DMS79 (cell line): ENCODE results near the gene SEMA5A.

Source experiments
- DNase-seq: peaks from one replicate; lab custom pipeline; 2025; lab: John Stamatoyannopoulos, UW

The SEMA5A gene

DNA sequence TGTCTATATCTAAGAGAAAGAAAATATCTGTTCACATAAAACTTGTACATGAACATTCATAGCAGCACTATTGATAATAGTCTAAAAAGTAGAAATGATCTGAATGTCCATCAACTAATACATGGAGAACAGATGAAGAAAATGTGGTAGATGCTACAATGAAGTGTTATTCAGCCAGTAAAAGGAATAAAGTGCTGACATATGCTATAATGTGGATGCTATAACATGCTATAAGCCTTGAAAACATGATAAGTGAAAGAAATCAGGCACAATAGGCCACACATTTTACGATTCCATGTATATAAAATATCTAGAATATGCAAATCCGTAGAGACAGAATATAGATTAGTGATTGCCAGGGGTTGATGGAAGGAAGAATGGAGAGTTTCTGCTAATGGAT is 146.8 kb downstream of the SEMA5A start:
- no peak for DNase-seq

DNA sequence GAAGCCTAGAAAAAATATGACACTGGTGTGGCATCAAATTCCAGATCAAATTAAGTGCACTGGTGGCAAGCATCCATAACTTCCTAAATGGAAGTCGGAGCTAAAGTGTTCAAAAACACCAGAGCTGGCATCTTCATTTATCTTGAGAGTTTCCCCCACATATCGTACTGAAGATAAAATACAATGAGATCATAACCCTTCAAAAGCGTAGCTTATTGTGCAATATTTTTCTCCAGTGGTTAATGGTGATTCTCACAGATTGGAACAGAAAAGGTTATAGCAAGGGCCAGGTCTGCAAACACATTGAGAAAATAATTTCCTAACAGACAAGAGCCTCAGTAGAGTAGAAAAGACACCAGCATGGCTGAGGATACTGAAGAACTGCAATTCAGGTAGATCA is 147.6 kb downstream of the SEMA5A start:
- no peak for DNase-seq

DNA sequence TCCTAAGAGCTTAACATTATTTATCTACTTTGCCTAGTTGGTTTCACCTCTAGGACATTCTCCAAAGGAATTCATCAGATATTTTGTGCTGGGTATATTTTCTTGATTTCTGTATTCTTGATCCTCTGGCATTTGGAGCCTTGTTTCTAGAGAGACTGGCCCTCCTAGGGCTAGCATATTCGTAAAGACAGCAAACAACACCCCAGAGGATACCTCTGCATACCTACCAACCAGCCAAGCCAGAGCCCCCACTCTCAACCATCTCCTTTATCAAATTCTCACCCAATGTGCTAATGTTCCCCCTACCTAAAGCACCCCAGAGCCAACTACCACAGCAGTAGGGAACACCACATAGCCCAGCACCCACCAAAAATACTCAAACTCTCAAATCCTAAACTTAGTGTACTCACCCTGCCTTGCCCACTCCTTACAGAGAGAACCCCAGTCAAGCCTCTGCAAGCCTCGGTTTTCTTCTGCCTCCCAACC is 149.5 kb downstream of the SEMA5A start:
- DNase-seq = no peak

DNA sequence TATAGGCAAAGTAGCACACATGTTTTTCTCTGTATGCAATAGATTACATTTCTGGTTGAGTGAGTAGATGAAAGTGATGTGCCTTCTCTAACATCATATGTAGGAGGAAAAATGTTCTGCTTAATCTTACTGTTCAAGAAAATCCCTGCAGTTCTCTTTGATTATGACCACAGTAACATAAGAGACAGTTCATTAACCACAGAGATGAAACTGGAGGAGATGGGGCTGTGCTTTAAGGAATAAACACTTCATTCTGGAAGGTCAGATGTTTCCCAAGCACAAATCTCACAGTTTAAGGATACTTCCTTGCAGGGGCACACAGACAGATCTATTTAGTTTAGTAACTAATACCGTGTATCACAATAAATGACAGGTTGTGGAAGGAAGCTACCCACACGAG is 150.2 kb downstream of the SEMA5A start:
- no peak for DNase-seq

DNA sequence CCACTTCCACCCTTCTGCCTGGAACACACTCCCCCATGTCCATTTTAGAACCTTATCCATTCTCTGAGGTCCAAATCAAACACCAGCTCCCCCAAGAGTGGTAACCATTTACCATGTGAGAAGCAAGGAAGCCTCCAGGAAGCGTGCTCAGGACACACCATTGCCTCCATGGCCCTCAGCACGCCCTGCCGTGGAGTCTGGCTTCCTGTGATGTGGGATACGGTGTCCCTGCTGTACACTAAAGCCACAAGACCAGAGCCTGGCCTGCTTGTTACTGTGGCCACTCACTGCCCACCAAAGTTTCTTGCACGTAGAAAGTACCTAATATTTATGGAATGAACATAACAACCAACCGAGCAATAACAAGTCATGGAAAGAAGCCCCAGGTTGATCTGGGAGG is 151.7 kb downstream of the SEMA5A start:
- no peak for DNase-seq

DNA sequence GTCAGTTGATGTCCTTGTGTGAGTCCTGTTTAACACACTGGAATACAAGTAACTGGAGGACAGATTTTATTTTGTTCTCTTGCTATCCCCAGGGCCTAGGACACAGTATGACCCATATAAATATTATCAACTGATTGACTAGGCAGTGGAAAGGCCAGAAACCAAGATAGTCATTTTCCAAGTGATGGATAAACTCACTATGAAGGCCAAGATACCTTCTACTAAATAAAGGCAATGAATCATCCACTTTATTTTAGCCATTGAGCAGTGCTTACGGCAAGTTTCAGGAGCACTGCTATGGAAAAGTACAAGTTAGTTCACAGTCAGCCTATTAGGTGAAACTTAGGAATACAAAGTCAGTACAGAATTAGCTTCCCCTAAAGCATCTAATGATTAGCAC is 153.2 kb downstream of the SEMA5A start:
- DNase-seq = no peak

DNA sequence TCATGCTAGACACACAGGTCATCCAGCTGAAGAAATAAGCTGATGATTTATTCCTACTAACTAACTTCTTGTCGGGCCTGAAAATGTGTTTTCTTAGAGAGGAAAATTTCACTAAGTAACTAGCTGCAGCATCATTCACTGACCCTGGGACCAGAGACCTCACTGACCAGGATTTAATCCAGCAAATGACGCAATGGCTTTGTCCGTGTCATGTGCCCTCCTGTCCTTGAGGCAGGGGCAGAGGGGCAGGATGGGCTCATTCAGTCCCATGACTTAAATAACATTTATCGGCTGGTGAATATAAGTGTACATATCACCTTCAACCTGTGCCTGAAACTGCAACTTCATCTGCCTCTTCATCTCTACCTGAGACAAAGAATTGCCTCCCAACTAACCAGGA is 154.8 kb downstream of the SEMA5A start:
- DNase-seq = no peak

DNA sequence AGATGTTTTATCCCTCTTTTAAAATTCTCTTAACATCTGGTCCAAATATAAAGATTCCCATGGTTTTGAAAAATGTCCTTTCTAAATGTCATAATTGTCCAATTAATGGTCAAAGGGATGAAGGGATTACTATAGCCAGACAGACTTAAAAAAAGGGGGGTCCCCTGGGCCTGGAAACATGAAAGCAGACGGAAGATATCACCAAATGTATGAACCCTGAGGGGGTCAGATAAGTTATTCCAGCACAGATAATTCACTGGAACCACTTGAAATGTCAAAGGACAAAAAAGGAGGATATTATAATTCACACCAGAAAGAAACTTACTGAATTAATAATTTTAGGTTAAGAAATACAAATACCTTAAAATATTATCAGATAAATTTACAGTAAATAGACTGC is 155.8 kb downstream of the SEMA5A start:
- DNase-seq = no peak

DNA sequence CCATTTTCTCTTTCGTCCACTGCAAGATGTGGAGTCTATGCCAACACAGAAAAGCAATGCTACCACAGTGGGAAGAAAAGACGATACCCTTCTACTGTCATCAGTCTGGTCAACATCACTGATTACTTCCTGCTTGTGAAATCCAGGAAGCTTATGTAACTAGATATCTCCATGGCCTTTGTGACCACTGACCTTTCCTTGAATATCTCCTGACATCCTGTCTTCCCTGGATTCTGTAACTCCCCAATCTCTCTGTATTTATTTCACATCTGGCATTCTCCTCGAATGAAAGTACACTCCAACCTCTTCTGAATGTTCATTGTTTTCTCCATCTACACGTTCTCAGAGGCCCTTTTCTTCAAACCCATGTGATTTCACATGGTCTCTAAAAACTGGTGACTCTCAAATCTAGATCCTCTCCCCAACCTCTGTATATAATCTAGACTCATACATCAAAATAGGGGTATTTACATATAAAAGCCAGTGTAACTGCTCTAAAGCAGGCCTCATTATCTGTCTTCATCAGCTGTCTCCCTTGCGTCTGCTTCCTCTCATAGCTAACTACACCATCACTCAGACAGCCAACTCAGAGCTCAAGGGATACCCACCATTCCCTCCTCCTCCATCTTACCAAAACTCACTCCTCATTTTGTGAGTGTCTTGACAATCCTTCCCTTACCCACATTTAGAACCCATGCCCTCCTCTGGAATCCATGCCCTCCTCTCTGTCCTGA is 156.8 kb downstream of the SEMA5A start:
- DNase-seq = no peak

DNA sequence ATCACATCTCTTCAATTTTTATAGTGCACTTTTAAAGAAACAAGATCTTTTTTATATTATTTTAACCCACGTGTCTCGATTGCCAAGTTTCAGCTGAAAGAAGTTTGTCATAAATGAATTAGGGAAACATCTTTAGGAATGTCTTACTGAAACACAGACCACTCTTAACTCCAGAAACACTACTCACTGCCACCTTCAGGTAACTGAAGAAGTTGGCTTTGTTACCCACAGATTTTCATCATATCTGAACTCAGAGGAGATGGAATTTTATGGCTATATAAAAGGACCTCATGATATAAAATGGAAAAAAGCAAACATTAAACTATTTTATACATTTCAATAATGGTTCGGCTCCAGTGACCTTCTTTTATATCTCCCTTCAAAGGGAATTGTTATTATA is 158.0 kb downstream of the SEMA5A start:
- DNase-seq = no peak

DNA sequence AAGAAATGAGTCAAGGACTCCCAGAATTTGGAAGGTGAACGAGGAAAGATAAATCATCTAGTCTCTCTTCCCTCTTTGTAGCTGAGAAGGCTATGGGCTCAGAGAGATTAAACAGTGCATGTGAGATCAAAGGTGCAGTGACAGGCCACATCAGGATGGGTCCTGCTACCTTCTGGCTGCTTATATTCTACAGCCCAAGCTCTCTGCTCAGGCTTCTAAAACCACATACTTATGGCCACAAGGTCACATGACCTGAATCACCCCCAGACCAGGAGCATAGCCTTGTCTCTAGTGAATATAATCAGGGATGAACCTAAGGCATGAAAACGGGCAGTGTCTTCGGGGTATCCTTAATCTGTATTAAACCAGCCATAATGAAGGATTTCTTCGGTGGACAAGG is 158.9 kb downstream of the SEMA5A start:
- DNase-seq = no peak

DNA sequence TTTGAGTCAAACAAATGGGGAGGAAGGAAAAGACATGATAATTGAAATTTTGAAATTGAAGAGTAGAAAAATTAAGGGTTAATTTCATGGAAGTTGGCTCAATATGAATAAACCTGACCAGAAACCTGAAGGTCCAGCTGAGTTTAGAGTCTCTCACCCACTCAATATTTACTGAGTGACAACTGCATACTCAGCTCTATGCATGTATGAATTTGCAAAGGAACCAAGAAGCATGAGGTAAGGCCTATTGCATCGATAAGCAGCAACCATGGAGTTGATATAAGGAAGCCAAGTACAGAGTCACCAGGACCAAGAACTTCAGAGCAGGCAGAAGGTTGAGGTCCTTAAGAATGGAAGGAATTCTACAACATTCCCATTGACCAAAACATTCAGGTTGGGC is 163.4 kb downstream of the SEMA5A start:
- DNase-seq = no peak

DNA sequence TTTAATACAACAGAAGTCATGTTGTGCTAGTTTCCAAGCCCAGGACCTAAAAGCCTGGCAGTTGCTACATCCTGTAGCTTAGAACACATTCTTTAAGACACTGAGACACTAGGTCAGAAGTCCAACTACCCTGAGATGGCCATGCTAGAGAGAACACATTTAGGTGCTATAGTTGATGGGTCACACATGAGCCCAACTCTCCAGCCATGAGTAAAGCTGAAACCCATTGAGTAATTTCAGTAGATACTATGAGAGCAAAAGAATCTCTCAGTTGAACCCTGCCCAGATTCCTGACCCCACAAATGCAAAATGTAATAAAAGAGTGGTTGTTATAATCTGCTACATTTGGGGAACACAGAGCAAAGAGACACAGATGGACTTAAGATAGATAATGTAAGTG is 164.4 kb downstream of the SEMA5A start:
- no peak for DNase-seq

DNA sequence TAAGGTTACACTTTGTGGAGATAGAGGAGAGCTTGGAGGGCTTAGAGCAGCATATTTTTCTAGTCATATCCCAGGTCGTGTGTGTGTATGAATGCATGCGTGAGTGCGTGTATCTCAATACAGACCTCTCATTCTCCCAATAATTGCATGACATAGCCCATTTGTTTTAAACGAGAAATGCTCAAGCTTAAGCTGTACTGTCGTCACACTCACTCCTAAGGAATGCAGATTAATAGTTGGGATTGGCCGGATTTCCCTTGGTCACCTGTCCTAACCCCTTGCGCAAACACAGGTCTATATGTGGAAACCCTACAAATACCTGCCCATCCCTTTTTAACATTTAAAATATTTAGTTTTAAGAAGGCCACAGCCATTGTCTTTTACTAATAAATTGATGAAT is 165.8 kb downstream of the SEMA5A start:
- no peak for DNase-seq

DNA sequence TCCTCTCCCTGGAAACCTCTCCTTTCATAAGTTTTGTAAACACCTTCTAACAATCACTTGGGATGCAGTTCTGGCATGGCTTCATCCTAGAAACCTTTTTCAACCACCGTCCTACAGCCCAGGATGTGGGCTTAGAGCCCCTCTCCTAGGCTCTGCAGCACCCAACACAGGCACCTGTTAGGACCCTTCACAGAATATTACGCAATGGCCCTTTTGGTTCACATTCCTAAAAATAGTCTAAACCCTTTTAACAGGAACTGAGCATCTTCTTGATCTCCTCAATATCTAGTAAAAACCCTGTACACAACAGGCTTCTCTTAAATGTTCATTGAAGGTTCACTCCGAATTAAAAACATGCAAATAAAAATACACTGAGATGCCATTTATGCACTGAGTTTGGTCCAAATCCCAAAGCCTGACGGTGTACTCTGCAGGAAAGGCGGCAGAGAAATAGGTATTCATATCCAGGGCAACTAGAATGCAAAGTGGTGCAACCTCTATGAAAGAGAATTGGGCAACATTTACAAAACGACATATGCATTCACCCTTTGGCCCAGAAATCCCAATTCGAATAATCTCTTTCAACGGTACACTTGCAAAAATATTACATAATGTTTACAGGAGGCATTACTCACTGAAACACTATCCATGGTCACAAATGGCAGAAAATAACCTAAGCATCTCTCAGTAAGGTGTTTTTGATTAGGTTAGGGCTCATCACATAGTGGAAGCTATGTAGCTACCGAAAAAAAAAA is 169.3 kb downstream of the SEMA5A start:
- DNase-seq = no peak

DNA sequence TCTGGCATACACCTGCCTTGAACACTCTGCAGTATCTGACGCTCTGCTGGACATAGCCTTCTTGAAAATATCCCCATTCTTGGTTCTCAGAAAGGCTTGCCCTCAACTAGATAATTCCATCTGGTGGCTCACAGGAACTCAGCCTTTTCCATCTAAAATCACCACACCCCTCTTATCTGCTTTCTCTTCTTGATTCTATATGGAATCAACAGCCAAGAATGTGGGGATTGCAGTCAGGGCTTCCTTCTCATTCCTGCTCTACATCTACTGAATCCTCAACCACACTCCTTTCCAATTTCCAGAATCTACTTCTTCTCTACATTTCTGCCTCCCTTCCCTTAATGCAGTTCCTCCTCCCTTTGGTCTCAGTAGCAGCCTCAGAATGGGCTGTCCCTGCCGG is 170.1 kb downstream of the SEMA5A start:
- no peak for DNase-seq

DNA sequence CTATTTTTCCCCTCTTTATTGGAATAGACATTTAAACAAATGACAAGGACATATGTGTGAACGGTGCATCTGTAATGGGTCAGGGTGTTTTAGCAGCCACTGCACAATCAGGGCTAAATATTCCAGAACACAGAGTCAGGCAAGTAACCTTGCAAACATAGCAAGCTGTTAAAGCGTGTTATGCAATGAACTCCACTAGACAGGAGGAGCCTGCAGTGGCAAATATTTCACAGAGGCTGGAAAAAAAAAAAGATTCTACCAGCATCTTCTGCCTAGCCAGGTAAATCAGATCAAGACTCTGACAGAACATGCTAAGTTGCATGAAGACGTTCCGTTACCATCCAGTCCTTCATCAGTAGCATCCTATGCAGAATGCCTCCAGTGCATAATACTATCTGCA is 171.8 kb downstream of the SEMA5A start:
- no peak for DNase-seq

DNA sequence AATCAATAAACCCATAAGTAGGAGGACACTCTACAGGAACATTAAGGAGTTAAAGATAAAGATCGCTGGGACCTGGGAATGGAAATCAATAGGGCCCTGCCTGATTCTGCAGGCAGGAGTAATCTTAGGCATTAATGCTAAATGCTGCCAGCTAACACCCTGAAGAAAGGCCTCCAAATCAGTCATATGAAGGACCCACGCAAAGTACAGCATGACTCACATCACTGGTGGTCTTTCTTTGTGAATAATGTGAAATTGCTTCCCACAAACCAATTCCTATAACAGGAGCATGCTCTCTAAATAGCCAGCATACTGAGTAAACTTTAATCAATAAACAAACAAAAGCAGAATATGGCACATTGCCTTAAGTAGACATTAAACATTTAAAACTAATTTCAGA is 172.3 kb downstream of the SEMA5A start:
- DNase-seq = no peak

DNA sequence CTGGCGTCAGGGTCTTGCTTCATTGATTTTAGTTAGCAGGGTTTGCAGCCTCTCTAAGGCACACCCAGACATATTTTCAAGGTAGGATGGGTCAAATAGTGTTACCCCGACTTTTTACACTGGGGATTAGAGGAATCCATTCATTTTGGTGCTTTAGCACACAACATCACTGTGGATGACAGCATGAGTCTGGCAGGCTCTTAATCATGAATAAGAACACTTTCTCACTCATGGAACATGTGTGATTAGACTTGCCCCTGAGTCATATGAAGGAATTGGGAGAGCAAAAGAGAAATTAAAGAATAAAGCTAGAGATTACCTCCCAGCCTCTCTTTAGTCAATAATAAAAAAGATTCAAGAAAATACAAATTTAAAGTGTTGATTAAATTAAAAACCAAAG is 175.6 kb downstream of the SEMA5A start:
- DNase-seq = no peak

DNA sequence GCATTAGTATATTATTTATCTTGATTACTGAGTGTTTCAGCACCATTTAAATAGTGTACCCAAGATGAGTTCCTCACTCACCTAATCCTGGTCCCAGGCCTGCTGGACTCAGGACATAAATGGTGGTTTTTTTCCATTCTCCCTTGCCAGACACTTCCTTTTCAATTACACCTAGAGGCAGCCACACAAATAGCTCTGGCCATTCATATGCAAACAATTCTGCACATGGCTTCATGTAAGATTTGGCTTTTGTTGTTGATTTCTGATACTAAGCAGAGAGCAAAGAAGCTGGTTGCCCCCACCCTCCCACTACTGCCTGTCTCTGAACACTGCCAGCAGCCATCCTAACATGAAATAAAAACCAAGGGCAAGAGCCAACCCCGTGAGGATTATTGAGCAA is 180.4 kb downstream of the SEMA5A start:
- DNase-seq = no peak

DNA sequence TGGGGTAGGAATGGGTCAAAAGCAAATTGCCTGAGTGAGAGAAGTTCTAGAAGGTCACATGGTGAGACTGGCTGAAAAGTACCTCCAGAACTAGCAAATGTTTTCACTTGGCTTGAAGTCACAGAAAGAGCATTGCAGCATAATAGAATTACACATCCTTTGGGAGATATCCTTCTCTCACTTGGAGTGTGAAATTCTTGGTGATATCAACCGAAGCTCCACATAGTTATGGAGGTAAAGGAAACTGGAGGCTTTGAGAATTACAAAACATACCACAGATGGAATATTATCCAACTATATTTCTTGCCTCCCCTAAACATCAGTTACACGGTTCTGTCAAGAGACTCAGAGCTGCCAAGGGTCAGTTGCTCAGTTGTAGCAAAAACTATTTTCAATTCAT is 182.4 kb downstream of the SEMA5A start:
- no peak for DNase-seq

DNA sequence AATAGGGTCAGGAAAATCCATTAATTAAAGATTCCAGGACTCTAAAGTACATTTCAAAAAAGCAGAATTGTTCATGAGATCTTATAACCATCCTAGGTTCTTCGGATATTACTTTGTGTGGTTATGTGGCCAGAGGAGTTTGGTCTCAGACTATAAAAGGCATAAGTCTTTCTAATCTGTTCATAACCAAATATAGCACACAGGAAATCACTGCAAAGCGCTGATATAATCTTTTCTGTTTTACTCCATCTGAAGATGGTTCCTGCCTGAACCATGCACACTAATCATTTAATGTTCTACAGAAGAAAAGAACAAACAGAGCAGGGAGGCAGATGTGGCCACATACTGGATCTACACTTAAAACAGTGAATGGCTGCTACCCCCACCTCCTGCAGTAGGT is 182.8 kb downstream of the SEMA5A start:
- no peak for DNase-seq

DNA sequence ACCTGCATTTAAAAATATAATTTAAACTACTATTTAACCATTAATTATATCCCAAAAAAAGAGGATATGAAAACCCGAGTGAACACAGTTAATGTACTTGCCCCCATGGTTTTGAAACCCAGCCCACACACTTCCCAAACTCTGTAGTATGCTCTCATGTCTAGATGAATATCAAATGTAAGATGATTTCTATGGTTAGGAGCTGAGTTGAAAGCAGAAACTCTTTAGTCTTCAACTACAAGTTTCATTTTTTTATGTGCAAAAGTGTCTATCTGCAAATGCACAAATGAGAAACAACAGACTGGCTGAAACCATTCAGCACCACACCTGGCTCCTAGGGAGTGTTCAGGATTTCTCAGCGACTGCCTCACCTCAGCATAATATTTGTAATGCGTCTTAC is 183.3 kb downstream of the SEMA5A start:
- no peak for DNase-seq

DNA sequence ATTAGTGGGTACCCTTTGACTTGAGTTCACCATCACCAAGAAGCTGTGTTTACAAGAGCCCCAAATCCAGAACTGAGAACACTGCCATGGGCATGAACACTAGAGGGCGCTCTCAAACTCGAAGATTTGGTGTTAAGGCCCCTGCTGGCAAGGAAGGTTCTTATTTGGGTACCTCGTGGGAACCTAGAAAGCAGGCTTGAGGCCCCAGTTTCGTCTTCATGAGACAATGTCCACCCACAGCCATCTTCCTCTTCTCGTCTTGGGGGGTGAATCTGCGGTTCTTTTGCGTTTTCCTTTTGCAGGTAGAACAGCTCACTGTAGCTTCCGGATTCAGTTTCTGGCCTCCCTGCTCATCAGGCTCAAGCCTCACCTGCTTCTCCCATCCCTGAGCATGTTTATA is 184.0 kb downstream of the SEMA5A start:
- no peak for DNase-seq
